Spleen (tissue), 11 donors: ENCODE results near the gene AKR7A3. TPM values are rescaled to one million over a fixed set of nuclear protein-coding genes. Genes with fewer than 3 reads are reported as not detected.
"Not testable (repeated sequence)": the region's sequence is repeated elsewhere in the genome, so short reads cannot be mapped to it uniquely, and the experiment has no call there.

Source experiments
- DNase-seq: peaks from one replicate; pipeline ENCODE4 v3.0.0-alpha.2; 2020
- H3K27ac ChIP-seq, 8 donors: fragments of 200-600 bp; sonication (generic) in 7 of 8; 1 replicate in 4 of 8; 2 replicates in 4 of 8; pipeline versions ENCODE4 v1.5.0 to v1.8.0; 2016 to 2021; ENCODE audit warnings: inconsistent platforms in 4 of 8, mild to moderate bottlenecking in 4 of 8, moderate library complexity in 1 of 8
- H3K27me3 ChIP-seq, 7 donors: fragments of 200-600 bp; sonication (generic) in 6 of 7; replicated peaks in 1 of 7; 1 replicate in 4 of 7; 2 replicates in 3 of 7; pipeline versions ENCODE4 v1.5.0 to v1.8.0; 2016 to 2021; ENCODE audit warnings: inconsistent platforms in 3 of 7, mild to moderate bottlenecking in 1 of 7
- H3K36me3 ChIP-seq, 6 donors: fragments of 200-600 bp; sonication (generic) in 5 of 6; 1 replicate in 4 of 6; 2 replicates in 2 of 6; pipeline versions ENCODE4 v1.5.0 to v1.8.0; 2016 to 2021; ENCODE audit warnings: inconsistent platforms in 2 of 6
- H3K4me1 ChIP-seq, 6 donors: fragments of 200-600 bp; sonication (generic) in 5 of 6; 1 replicate in 3 of 6; 2 replicates in 3 of 6; pipeline versions ENCODE4 v1.5.0 to v1.8.0; 2016 to 2021; ENCODE audit warnings: inconsistent platforms in 3 of 6
- H3K4me3 ChIP-seq, 8 donors: fragments of 200-600 bp; sonication (generic) in 7 of 8; 1 replicate in 4 of 8; 2 replicates in 4 of 8; pipeline versions ENCODE4 v1.5.0 to v1.8.0; 2016 to 2021; ENCODE audit warnings: inconsistent platforms in 4 of 8, mild to moderate bottlenecking in 4 of 8, moderate library complexity in 2 of 8
- H3K9me3 ChIP-seq, 8 donors: fragments of 200-600 bp; sonication (generic) in 7 of 8; 1 replicate in 4 of 8; 2 replicates in 4 of 8; pipeline versions ENCODE4 v1.5.0 to v1.8.0; 2016 to 2021; ENCODE audit warnings: inconsistent platforms in 4 of 8
- POLR2A ChIP-seq, 3 donors: fragments of 450-650 bp; IDR thresholded peaks; one replicate each; pipeline ENCODE4 v1.5.1; 2017; ENCODE audit warnings: antibody characterized with exemption in 3 of 3, mild to moderate bottlenecking in 1 of 3
- POLR2AphosphoS5 ChIP-seq, 3 donors: sonication (generic); formaldehyde crosslinking; IDR thresholded peaks; one replicate each; pipeline ENCODE4 v1.5.1; 2017; ENCODE audit warnings: antibody characterized with exemption in 3 of 3
- WGBS, 5 donors: extraction: QIAGEN DNeasy Blood & Tissue Kit in 3 of 5; methylation state at CpG; one replicate each; pipeline versions ENCODE4 v1.1.5 to v1.1.7; 2013 to 2018; 5-methylcytosine and 5-hydroxymethylcytosine counted together
- intact Hi-C: fragments of 100-400 bp; cut with DNase I; formaldehyde crosslinking; loops from one replicate; pipeline ENCODE4 v1.15.0; 2023; ENCODE audit warnings: low total_unique reads
- polyA plus RNA-seq, 3 donors: library from polyadenylated mRNA; stranded (reverse); fragments of 200-250 nt; gene quantifications; one replicate each; pipeline ENCODE4 v1.2.1, GENCODE V29; 2013
- total RNA-seq, 7 donors: library from RNA; depleted of rRNA in 3 of 7; stranded (reverse); fragments of >200 nt in 3 of 7; fragmentation: NEBNext Ultra II Directional in 4 of 7; extraction: Animal tissue kit (Norgen Biotek cat#: 25700) in 4 of 7; gene quantifications; one replicate each; pipeline versions ENCODE4 v1.1.0 to v1.2.1, GENCODE V29; 2016 to 2021
- TF ChIP-seq, protein P1 (sequence below), 11 experiments: fragments of 200-600 bp in 7 of 11; fragments of 450-650 bp in 4 of 11; sonication (generic) in 4 of 11; IDR thresholded peaks in 8 of 11; conservative IDR thresholded peaks in 3 of 11; 1 replicate in 7 of 11; 2 replicates in 4 of 11; pipeline versions ENCODE4 v1.4.0 to v1.8.0; 2016 to 2021; ENCODE audit warnings: antibody characterized with exemption in 11 of 11, inconsistent platforms in 4 of 11, mild to moderate bottlenecking in 1 of 11
- donor health status: healthy with polysubstance abuse.
- donor health status: DM: no; HTN: no; CAD: no; lungs with moderate emphysema.
- donor health status: DM: no; HTN: no; CAD: no.
- donor health status: Bipolar disorder and iron deficiency.
- donor health status: healthy.
- donor health status: DM: no; HTN: no; CAD: no.
- donor health status: DM: yes; HTN: yes; CAD: no.

Gene AKR7A3
- total and polyA plus RNA-seq, 10 donors: 0.55 to 2.2 (median 1.2) TPM

DNA sequence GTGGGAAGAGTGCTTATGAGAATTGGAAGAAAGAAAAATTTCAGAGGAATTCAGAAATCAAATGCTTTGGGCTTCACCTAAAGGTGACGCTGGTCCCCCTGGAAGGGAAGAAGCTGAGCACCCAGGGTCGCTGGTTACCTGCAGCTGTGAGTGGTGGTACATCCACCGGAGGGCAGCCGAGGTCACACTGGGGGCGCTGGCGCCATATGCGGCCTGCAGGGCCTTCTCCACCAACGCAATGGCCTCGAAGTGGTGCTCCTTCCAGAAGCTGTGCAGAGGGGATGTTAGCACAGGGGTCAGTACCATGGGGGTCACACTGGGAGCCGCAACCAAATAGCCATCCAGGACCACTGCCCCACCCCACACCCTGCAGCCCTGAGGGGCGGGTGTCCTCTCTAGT is 17.3 kb upstream of the AKR7A3 start:
- Histone ChIP-seq H3K9me3 (no peaks in the 10 kb centered on the region), H3K4me3 (no peak overlapping the region), H3K36me3 (peaks cover 0 to 69% (median 59%) of the 10 kb centered on the region in 6 donors), H3K27ac (no peak overlapping the region), H3K4me1 (peaks cover 2 to 15% (median 4%) of the 10 kb centered on the region in 6 donors), H3K27me3 (no peaks in the 10 kb centered on the region)
- 86 to 98% (median 94%) methylated on average over 10 to 11 of the region's 11 CpGs for WGBS, 5 donors
- intact Hi-C loops: no loop called here
- TF ChIP-seq POLR2A (IDR thresholded peaks at IDR 0.05) (no peak), POLR2AphosphoS5 (IDR thresholded peaks at IDR 0.05) (no peak)
- TF ChIP-seq, protein P1, sequence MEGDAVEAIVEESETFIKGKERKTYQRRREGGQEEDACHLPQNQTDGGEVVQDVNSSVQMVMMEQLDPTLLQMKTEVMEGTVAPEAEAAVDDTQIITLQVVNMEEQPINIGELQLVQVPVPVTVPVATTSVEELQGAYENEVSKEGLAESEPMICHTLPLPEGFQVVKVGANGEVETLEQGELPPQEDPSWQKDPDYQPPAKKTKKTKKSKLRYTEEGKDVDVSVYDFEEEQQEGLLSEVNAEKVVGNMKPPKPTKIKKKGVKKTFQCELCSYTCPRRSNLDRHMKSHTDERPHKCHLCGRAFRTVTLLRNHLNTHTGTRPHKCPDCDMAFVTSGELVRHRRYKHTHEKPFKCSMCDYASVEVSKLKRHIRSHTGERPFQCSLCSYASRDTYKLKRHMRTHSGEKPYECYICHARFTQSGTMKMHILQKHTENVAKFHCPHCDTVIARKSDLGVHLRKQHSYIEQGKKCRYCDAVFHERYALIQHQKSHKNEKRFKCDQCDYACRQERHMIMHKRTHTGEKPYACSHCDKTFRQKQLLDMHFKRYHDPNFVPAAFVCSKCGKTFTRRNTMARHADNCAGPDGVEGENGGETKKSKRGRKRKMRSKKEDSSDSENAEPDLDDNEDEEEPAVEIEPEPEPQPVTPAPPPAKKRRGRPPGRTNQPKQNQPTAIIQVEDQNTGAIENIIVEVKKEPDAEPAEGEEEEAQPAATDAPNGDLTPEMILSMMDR (IDR thresholded peaks at IDR 0.05 in 8 of 11, conservative IDR thresholded peaks at IDR 0.05 in 3 of 11): no peak
- no peak for DNase-seq

DNA sequence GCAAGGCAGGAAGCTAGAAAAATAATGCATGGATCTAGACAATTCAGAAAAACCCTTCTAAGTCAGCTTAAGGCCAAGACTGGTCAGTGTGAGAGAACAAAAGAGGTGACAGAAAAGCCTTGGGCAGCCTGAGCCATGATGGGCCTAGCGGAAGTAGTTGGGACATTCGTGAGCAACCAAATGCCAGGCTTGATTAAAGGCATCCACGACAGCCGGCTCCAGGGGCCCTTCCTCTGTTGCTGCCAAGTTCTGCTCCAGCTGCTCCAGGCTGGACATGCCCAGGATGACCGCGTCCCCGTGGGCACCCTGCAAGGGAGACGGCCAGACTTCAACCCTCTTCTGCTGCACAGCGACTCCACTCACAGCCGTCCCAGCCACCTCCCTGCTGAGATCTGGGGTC is 15.5 kb upstream of the AKR7A3 start:
- H3K36me3 ChIP-seq: peaks cover 0 to 69% (median 59%) of the 10 kb centered on the region in 6 donors
- 87 to 96% (median 94%) methylated on average over 10 of the region's 10 CpGs for WGBS, 5 donors

DNA sequence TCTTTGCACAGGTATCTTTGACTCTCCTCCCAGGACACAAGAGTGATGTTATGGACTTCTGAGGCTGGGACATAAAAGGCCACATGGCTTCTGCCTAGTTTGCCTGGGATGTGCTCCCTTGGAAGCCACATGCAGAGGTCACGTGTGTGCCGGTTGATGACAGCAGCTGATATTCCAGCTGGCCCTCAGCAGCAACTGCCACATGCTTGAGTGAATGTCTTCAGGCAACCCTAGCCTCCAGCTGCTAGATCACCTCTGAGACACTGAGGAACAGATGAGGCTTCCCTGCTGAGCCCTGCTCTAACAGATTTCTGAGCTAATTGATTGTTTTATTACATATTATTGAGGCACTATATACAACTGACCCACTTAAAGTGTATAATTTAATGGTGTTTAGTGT is 11.6 kb upstream of the AKR7A3 start:
- H3K4me3 ChIP-seq: no peak overlapping the region
- intact Hi-C loops: no loop called here
- no peak for TF ChIP-seq POLR2AphosphoS5 (IDR thresholded peaks at IDR 0.05)
- TF ChIP-seq, protein P1 (IDR thresholded peaks at IDR 0.05 in 8 of 11, conservative IDR thresholded peaks at IDR 0.05 in 3 of 11): no peak
- TF ChIP-seq POLR2A (IDR thresholded peaks at IDR 0.05): no peak
- DNase-seq: no peak
- no peaks in the 10 kb centered on the region for H3K4me1 ChIP-seq
- H3K9me3 ChIP-seq: peaks cover 0 to 13% (median 6%) of the 10 kb centered on the region in 8 donors
- H3K27ac ChIP-seq: no peak overlapping the region
- 86 to 100% (median 94%) methylated on average over 2 of the region's 2 CpGs for WGBS, 5 donors
- H3K27me3 ChIP-seq: no peaks in the 10 kb centered on the region
- peaks cover 0 to 37% (median 27%) of the 10 kb centered on the region in 6 donors for H3K36me3 ChIP-seq

More for the DNA sequence above, 15.5 kb upstream of the AKR7A3 start:
- H3K27ac ChIP-seq, H3K4me3 ChIP-seq, H3K9me3 ChIP-seq, H3K4me1 ChIP-seq, H3K27me3 ChIP-seq, intact Hi-C loops, DNase-seq: not testable (repeated sequence)

DNA sequence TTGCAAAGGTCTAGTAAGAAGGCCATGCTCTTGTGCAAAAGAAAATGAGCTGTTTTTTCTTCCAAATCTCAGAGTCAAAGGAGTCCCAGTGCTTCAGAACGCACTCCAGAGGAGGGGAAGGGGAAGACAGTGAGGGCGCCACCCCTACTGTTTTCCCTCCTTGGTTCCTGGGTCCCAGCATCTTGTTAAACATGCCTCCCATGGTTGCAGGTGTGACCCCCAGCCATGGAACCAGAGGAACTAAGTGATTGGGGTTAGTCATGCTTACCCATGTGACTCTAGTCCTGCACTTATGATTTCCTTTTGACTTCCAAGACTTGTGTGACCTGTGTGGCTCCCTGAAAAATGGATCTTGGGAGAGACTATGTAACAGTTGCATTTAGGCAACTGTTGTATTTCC is 6.1 kb upstream of the AKR7A3 start:
- no peak for DNase-seq
- TF ChIP-seq POLR2AphosphoS5 (IDR thresholded peaks at IDR 0.05) (no peak), POLR2A (IDR thresholded peaks at IDR 0.05) (no peak)
- TF ChIP-seq, protein P1 (IDR thresholded peaks at IDR 0.05 in 8 of 11, conservative IDR thresholded peaks at IDR 0.05 in 3 of 11): no peak
- H3K9me3 ChIP-seq: peaks cover 2 to 42% (median 29%) of the 10 kb centered on the region in 8 donors
- intact Hi-C loops: no loop called here
- H3K36me3 ChIP-seq: peaks cover 0 to 15% (median 0%) of the 10 kb centered on the region in 6 donors
- no peaks in the 10 kb centered on the region for H3K4me1 ChIP-seq
- no peak overlapping the region for H3K4me3 ChIP-seq
- no peak overlapping the region for H3K27ac ChIP-seq
- WGBS, 5 donors: 73 to 97% (median 96%) methylated on average over 2 of the region's 2 CpGs
- no peaks in the 10 kb centered on the region for H3K27me3 ChIP-seq

DNA sequence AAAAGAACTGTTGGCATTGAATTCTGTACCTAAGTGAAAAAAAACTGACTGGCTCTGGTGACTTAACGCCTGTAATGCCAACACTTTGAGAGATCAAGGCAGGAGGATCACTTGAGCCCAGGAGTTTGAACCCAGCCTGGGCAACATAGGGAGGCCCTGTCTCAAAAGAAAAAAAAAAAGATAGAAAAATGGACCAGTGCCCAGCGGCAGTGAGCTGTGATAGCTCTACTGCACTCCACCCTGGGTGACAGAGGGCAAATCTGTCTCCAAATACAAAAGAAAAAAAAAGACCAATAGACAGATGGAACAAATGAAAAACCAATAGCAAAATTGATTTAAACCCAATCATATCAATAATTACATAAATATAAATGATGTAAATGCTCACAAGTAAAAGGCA is 674 bp upstream of the AKR7A3 start:
- Histone ChIP-seq H3K27me3 (peaks cover 0 to 16% (median 0%) of the 10 kb centered on the region in 7 donors), H3K4me1 (peaks cover 0 to 15% (median 4%) of the 10 kb centered on the region in 6 donors), H3K9me3 (peaks cover 0 to 23% (median 15%) of the 10 kb centered on the region in 8 donors), H3K4me3 (peak overlapping the region in 6 of 8 donors; percentile 31 to 64 (median 40)), H3K36me3 (peaks cover 0 to 11% (median 0%) of the 10 kb centered on the region in 6 donors), H3K27ac (no peak overlapping the region)
- intact Hi-C loops: no loop called here
- WGBS, 5 donors: 54 to 76% (median 60%) methylated on average over 2 of the region's 2 CpGs
- TF ChIP-seq, protein P1 (IDR thresholded peaks at IDR 0.05 in 8 of 11, conservative IDR thresholded peaks at IDR 0.05 in 3 of 11): no peak
- TF ChIP-seq POLR2AphosphoS5 (IDR thresholded peaks at IDR 0.05) (no peak), POLR2A (IDR thresholded peaks at IDR 0.05) (no peak)
- no peak for DNase-seq
